Right renal cortex interstitium (tissue), 3 donors: Measurements from ENCODE around the gene ISCU. TPM values are rescaled to one million over a fixed set of nuclear protein-coding genes. Genes with fewer than 3 reads are reported as not detected.
"Not testable (repeated sequence)": the region's sequence is repeated elsewhere in the genome, so short reads cannot be mapped to it uniquely, and the experiment has no call there.

Source experiments
- DNase-seq, 3 donors: peaks; one replicate each; pipeline ENCODE4 v3.0.0-alpha.2; 2013; ENCODE audit warnings: low read depth in 3 of 3, low spot score in 2 of 3
- polyA plus RNA-seq, 3 donors: library from polyadenylated mRNA; unstranded; fragments of 120-200 nt; gene quantifications; one replicate each; pipeline ENCODE4 v1.2.1, GENCODE V29; 2013; ENCODE audit not compliant: insufficient read length in 3 of 3

Gene ISCU
- polyA plus RNA-seq, 3 donors, result 114 to 127 (median 120) TPM

GRCh38 chr12:108542320-108542719 lies 20.1 kb upstream of the ISCU start:
- no peak for DNase-seq

DNA sequence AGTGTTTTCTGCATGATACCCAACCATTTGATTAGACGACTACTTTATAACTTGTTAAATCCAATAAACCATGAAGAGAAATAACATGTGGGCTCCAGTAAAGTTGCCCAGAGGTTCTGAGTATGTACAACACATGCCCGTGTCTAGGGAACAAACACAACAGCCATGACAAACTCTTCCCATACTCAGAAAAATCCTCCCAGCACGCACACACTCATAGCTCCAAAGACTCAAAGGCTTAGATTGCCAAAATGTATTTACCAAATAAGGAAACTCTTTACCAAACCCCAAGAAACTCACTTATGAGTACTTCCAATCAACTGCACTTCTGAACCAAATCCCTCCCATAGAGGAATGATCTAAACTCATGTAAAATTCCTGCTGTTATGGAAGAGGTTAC lies 18.7 kb upstream of the ISCU start:
- no peak for DNase-seq

DNA sequence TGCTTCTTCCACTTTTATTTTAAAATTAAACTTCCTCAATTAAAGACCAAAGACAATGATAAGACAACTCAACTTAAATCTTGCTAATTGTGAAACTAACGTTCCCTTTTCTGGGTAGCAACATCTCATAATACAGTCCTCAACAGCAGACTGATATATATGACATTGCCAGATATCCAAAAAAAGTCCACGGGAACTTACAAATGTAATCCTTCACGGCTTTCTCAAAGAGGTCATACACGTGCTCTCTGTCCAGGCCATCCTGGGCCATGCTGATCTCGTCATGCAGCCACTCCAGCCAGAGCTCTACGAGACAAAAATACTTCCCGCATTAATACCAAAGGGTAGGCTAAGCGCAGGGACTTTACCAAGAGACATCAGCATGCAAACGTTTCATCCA lies 14.7 kb upstream of the ISCU start:
- no peak for DNase-seq

DNA sequence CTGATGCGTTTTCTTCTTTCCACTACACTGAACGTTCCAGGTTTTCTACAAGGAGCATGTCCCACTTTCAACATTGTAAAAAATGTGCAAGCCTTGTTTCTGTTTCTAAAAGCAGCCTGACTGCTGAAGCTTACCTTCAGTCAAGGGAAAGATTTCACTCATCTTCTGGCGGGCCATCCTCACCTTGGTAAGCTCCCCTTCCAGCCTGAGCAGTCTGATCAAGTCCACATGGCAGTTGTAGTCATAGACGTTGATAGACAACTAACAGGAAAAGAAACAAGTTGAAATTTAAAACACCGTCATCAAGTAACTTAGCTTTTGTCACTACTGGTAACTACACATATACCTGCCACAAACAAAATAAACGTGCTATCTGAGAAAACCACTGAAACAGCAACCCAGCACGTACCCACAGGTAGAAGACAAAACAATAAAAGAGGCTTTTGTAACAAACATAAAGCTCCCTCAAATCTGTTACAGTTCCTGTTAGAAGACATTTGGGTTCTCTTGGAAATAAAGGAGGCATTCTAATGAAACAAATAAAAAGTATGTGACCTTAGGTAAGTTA lies 13.4 kb upstream of the ISCU start:
- DNase-seq, result no peak

- no peak for DNase-seq
Measured at GRCh38 chr12:108551535-108551934, 10.9 kb upstream of the ISCU start.

DNA sequence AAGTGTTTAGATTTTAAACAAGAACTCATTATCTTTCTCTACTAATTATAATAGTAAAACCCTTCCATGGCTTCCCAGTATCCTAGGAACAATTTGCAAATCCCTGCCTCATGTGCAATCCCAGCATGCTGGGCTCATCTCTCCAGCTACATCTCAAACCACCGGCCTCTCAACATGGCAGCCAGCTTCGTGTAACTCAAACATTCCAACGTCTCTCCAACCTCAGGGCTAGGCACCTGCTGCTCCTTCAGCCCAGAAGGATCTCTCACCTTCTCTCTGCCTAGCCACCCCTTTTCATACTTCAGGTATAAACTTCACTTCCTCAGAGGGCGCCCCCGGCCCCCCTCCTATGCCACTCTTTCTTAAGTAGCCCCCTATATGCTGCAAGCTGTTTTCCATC lies 8.6 kb upstream of the ISCU start:
- DNase-seq, result no peak

DNA sequence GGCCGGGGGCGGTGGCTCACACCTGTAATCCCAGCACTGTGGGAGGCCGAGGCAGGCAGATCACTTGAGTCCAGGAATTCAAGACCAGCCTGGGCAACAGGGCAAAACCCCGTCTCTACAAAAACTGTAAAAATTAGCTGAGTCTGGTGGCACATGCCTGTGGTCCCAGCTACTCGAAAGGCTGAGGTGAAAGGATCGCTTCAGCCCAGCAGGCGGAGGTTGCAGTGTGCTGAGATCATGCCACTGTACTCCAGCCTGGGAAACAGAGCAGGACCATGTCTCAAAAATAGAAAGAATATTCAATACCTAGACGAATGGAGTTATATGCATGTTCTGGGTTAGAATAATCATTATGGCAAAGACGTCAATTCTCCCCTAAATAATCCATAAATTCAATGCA lies 7.0 kb upstream of the ISCU start:
- DNase-seq, result not testable (repeated sequence)

DNA sequence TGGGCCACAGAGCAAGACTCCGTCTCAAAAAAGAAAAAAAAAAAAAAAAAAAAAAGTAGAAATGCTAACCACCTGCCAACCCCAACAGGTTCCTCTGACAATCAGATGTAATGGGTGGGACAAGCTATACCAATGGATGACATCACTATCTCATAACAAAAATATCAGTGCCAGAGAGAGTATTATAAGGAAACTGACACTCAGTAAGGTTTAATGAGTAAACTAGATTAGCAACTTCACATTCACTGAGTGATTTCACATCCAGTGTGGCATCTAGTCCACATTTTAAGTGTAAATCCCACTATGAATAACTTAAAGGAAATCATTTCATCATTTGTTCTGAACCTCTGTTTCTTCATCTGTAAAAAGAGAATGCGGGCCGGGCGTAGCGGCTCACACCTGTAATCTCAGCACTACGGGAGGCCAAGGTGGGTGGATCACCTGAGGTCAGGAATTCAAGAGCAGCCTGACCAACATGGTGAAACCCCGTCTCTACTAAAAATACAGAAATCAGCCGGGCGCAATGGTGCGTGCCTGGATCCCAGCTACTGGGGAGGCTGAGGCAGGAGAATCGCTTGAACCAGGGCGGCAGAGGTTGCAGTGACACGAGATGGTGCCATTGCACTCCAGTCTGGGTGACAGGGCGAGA lies 3.3 kb upstream of the ISCU start:
- DNase-seq, result no peak

DNA sequence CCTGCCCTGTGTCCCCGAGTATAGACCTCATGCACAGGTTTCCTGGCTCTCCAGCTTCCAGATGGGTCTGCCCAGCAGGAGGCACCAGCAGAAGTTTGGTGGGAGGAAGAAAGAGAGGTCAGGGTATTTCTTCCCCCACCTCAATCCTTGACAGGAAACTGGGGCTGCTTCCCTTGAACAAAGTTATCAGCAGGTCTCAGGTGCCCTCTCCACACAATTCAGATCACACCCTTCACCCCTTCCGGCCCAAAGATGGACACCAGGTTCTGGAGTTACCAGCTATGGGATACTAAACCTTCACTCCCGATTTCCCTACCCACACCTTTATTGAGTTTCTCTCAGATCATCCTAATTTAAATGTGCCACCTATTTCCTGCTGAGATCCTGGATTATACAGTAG lies 2.6 kb upstream of the ISCU start:
- no peak for DNase-seq

DNA sequence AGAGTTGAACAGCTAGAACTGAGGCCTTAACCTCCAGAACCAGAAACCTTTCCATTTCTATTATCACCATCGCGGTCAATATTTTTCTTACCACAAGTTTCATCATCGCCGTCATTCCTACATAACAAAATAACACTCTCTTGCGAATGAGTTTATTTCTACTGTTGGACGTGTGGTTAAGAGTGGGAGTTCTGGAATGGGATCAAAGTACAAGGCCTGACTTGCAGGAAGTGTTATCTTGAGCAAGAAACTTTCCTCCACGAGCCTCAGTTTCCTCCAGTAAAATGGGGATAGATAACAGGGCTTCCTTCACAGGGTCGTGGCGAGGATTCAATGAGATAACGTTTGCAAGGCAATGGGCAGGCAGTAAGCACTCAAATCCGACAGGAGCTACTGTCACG lies 2.1 kb upstream of the ISCU start:
- no peak for DNase-seq

DNA sequence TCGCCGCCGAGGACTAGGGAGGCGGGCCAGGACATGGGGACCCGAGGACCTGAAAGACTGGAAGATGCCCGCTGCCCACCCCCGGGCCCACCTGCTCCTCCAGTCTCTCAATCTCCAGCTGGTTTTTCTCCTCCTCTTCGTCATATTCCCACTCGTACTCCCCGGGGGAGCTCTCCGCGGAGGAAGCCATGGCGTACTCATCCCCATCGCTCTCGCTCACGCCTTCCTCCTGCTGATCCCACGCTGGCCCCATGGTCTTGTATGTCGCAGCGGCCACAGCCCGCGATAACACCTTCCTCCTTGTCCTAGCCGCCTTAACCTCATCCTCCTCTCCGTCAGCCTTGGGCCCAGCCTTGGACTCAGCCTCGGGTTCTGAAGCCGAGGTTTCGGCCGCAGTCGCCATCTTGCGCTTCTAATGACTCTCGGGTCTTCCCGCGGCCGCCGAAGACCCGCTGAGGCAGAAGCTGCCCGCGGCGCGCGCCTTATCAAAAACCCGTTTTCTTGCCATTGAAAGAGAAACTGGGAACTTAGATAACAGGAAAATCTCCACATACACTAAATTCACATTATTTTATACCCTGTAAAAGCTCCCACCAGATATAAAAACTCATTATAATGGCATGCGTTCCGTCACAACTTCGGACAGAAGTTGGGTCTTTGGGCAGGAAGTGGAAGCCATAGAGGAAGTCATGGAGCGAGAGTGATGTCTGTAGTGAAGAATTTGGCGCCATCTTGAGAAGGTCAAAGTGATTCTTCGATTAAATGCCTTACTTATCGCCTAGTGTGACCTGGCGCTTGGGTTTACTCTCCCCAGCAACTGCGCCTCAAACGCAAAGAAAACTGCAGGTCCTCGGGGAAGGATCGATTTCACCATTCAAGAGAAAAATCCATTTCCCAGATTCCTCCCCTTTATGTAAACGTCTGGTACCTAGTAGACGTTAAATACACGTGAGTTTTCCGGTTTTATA lies 1.4 kb upstream of the ISCU start, which contains the start of gene SART3:
Gene SART3 (minus strand): TSS at position 422 of the 968 bp plus-strand sequence. CDS start 19 bp downstream, at position 403.
- DNase-seq, result peak; percentile 80 to 98 (median 90)

DNA sequence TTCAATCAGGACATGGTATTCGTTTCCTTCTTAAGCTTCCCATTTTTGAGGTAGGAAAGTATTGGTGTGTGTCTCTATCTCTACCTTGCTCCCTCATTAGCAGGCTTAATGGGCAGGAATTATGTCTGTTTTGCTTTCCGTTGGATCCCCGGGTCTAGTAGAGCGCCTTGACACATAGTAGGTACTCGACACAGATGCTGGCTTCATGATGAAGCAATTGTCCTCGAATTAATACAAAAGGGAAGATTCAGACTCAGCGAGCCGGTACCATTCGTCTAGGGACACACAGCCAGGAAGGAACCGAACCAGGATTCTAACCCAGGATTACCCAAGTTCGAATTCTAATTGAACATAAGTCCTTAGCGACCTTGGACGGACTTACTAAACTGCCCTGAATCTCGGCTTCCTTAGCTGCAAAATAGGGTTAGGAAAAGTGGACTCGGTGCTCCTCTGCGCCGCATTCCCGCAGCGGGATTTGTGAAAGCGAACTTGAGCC lies 496 bp upstream of the ISCU start:
- no peak for DNase-seq

GRCh38 chr12:108563136-108563803 lies 874 bp downstream of the ISCU start:
- peak; percentile 56 to 74 (median 58) for DNase-seq

DNA sequence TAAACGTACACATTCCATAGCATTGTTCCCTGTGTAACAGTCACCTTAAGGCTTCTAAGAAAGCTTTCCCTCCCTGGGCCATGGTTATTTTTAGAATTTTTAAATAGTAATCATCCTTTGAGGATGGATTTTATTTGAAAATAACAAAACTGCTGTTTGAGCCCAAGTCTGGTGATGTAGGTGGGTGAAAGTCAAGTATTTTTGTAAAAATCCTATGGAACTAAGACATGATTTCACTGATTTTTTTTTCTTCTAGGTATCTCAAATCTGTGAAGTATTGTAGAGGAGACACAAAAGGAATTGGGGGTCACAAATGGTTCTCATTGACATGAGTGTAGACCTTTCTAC lies 1.4 kb downstream of the ISCU start:
- DNase-seq, result no peak

- no peak for DNase-seq
Measured at GRCh38 chr12:108564724-108565123, 2.3 kb downstream of the ISCU start.

- no peak for DNase-seq
Measured at GRCh38 chr12:108565146-108565545, 2.8 kb downstream of the ISCU start.

- no peak for DNase-seq
Measured at GRCh38 chr12:108565976-108566375, 3.6 kb downstream of the ISCU start.

GRCh38 chr12:108566452-108566851 lies 4.1 kb downstream of the ISCU start:
- no peak for DNase-seq

GRCh38 chr12:108567406-108568337 lies 5.3 kb downstream of the ISCU start:
- DNase-seq, result no peak
